COLO668 (cell line): ENCODE measurements around the gene GALNT10.

Experiments used
- DNase-seq: peaks from one replicate; lab custom pipeline; 2025; ENCODE audit not compliant: unreplicated experiment; lab: John Stamatoyannopoulos, UW

Gene GALNT10

DNA sequence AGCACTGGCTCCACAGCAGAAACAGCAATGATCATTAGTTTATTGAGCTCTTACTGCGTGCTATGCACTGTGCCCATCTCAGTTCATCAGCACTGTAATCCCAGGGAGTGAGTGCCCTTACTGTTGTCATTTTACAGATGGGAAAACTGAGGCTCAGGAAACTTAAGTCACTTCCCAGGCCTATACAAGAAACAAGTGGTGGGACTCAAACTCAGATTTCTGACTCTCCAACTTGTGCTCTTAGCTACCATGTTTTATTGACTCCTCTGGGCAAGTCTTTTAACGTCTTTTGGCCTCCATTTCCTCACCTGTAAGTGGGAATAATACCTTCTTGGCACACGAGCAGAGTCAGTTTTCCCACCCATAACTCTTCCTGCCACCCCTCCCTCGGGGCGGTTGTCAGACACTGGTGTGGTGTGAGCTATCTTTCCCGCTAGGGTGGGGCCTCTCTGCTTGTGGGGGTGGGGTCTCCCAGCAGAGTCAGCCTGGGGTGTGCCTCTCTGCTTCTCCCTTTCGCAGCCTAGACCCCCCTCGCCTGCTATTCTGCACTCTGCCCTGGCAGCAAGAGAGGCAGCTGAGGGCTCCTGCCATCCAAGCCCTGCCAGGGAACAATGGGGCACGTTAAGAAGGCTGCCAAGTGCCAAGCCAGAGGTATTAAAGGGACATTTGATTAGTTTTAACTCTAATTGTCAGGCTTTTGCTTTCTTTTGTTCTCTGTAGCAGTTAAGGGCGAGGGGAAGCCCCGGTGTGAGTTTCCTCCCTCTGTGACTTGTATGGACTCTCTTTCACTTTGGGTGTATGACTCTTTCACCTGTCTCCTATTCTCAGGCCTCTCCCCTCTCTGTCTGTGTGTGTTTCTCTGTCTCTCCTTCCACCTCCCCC is 12.1 kb downstream of the GALNT10 start:
- no peak for DNase-seq

DNA sequence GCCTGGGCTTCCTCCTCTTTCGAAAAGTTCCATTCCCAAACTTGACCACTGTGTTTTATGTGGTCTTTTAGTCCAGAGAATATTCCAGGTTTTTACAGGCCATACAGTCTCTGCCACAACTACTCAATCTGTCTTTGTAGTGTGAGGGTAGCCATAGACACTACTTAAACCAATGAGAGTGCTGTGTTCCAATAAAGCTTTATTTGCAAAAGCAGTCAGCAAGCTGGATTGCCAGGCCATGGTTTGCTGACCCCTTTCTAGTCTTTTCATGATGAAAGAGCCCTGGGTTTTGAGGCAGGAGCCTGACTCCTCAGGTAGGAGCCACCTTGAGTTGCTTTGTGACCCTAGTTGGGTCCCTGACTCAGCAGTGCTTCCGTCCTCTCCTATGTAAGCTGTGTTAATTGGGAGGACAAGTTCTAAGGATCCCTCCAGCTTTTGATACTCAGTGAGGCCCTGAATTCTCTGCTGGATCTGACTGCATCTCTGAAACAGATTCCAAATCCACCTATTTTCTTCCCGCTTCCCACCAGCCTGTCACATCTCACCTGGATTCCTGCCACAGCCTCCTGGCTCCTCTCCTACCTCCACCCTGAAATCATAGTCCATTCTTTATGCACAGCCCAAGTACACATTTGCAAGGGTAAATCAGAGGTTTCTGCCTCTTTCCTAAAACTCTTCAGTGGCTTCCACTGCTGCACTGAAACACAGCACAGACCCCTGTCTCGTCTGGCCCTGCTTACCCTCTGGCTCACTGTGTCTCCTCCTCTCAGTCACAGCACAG is 13.5 kb downstream of the GALNT10 start:
- no peak for DNase-seq

DNA sequence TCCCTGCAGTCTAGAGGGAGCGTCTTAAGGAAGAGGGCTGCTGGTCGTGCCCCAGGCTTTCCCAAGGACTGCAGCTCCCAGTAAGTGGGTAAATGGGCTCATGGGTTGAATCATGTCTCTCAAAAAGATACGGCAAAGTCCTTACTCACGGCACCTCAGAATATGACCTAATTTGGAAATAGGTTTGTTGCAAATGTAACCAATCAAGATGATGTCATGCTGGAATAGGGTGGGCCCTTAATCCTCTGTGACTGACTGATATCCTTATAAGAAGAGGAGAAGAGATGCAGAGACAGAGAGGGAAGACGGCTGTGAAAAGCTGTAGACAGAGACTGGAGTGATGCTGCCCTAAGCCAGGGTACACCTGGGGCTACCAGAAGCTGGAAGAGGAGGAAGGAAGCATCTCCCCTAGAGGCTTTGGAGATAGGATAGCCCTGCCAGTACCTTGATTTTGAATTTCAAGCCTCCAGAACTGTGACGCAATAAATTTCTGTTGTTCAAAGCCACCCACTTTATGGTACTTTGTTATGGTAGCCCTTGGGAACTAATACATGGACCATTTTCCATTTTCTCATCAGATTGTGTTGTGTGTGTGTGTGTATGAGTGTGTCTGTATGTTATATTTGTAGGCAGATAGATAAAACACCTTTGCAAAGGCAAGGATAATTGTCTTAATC is 15.0 kb downstream of the GALNT10 start:
- no peak for DNase-seq

DNA sequence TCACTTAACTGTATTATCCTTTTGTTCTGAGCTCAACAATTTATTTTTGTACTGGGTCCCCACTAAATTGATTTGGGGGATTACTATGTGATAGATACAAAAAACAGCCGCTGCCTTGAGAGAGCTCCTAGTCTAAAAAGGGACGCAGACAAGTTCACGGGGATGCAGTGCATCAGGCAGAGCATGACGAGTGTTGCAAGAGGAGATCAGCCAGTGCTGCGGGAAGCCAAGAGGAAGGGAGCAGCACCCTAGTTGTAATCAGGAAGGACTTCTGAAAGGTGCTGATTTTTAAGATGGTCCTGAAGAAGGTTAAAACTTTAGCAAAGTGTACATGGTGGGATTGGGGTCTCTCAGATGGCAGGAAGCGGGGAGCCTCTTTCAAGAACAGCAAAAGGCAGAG is 15.8 kb downstream of the GALNT10 start:
- no peak for DNase-seq

DNA sequence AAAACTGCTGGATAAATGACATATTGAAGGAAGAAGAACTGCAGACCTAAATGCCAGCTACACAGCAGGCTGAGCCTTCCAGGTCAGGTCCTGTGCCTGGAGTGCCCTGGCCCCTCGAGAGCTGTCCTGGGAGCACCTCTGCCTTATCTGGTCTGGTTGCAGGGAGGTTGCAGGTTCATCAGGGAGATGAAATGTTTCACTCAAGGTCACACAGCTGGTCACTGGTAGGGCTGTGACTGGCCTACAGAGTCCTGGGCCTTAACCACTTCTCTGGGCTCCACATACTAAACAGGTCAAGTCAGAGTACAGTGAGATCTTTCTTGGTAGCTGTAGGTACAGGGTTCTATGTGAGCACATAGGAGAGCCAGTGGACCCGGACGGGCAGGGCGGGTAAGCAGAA is 16.7 kb downstream of the GALNT10 start:
- DNase-seq, result no peak

DNA sequence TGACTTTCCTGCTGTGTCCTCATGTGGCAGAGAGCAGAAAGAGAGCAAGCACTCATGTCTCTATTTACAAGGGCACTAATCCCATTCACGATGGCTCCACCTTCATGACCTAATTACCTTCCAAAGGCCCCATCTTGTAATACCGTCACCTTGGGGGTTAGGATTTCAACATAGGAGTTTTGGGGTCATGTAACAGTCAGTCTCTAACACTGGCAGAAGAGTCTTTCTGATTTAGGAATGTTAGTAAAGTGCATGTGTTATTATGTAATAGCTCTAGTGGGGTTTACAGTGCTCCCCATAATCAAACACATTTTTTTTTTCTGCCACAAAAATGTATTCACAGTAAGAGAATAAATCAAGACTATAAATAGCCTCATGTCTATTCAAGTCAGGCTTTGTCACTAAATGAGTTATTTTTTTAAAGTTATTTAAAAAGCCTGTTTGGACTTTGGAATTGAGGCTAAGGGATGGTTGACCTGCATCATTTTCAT is 19.1 kb downstream of the GALNT10 start:
- DNase-seq, result no peak

DNA sequence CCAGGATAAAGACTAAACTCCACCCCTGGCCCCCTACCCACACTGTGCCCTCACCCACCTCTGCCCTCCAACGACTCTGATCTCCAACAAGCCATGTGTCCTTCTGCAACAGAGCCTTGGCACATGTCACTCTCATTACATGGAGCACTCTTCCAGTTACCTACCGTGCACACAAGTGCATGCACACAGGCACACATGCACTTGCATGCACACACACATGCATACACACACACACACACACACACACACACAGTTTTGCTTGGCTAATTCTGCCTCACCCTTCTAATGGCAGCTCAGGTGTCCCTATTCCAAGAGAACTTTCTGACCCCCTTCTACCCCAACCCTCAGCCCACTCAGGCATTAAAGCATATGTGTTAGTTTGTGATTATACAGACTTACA is 19.6 kb downstream of the GALNT10 start:
- no peak for DNase-seq

DNA sequence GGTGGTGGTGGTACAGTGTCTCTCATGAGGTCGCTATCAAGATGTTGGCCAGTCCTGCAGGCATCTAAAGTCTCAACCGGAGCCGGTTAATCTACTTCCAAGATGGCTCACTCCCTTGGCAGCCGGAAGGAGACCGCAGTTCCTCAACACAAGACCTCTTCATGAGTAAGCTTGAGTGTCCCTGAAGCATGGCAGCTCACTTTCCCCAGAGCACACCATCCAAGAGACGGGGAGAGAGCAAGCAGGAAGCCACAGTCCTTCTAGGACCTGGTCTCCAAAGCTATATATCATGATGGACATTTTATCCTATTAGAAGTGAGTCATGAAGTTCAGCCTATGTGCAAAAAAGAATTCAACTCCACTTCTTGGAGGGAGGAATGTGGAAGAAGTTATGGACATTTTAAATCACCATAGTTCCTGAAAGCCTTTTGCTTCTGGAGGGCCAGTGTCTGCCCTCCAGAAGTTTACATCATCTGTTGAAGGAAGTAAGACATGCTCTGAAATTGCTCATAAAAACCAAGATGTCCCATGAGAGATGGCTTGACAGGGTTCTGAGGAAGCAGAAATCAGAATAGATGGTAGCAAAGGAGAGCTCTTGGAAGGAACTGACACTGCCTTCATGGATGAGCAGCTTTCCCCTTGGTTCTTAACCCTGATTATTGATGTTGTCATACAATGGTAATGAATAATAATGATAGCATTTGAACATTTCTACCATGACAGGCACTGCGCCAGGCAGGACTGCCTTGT is 21.3 kb downstream of the GALNT10 start:
- DNase-seq, result no peak

DNA sequence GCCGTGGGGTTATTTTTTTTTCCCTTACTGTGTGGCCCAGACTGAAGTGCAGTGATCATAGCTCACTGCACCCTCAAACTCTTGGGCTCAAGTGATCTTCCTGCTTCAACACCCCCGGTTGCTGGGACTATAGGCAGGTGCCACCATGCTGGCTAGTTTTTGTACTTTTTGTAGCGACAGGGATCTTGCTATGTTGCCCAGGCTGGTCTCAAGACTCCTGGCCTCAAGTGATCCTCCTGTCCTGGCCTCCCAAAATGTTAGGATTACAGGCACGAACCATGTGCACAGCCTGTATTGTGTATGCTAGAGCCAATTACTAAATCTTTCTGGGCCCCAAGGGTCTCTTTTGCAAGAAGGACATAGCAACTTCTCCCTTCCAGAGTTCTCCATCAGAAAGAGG is 23.1 kb downstream of the GALNT10 start:
- no peak for DNase-seq

DNA sequence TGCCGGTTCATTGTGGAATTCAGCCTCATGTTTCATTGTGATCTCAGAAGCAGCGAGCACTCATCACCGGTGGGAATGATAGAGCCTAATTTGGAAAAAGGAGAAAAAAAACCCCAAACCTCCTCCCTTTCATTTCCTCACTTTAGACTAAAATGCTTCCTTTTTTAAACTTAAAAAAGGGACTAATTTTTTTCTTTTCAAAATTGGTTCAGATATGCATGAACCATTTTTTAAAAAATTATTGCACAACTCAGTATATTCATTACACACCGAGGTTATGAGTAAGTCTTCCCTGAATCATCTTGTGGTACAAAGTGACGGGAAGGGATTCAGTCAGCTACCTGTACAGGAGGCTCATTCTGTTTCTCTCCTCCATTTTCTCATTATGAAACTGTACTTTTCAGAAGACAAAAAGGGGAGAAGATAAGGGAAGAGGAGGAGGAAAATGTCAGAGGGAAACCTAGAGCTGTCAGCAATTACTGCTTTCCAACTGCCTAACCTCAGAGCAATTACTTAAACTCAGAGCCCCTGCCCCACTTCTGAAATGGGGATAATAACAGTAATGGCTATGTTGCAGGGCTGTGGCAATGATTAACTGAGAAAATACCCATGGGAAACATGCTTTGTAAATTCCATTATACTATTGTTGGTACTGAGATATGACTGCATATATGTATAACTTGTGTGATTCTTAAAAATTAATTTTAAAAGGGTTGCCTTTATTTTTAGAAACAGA is 24.0 kb downstream of the GALNT10 start:
- no peak for DNase-seq

DNA sequence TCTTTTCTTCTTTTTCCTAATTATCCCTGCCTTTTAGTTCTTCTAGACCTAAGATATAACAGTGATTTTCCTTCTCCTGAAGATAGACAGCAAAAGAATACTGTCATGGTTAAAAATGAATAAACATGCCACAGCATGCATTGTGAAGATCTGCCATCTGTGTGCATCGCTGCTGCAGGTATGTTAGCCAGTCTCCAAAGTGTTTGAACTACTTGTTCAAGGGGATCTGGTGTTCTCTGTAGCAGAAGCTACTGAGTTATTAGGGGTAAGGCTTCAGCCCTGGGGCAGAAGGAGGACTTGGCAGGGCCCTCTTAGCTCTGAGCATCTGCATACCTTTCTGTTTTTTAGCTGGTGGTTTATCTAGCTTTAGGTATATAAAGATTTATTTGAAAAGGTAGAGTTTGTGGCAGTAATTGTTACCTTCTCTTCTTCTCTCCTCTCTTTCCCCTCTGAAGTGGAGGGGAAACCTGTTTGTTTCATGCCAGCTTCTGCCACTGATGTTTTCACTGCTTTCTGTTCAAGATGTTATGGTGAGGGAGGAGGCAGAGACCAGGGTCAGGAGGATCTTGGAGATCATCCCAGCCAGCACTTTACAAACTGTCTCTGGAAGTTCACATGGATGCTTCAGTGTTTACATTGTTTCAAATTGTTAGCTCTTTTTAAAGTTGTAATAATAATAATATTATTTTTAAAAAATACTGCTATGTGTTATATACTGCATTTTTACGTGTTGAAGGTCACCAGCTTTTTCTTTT is 25.2 kb downstream of the GALNT10 start:
- DNase-seq, result no peak

DNA sequence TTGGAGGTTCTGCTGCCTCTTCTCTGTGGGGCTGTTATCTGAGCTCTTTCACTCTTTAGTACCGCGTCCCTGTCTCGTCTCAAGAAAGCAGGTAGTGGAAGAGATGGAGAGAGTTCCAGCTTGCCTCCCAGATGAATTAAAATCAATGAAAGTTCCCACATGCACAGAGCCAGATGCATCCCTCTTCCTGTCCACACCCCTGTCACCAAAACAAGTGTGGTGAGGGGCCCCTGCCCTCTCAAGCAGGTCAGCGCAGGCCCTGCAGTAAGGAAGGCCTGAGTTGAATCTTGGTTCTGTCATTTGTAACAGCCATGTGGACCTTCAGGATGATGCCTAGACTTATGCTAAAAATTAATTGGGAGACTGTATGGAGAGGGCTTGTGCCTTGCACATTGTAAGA is 26.9 kb downstream of the GALNT10 start:
- no peak for DNase-seq

DNA sequence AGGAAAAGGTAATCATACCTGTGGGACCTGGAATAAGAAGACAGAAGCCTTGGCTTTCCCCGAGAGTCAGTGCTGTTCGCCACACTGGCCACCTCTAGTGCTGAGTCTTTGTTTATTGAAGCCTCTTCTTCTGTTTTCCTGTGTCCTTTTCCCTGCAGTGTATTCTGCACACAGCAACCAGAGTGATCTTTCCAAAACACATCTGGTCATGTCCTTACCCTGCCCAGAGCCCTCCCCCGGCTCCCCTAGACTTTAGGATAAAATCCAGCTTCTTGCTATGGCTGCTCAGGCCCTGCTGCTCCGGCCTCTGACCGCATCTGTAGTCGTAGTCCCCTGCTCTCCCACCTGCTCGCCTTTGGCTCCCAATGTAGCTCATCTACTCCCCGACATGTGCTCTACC is 28.3 kb downstream of the GALNT10 start:
- DNase-seq, result no peak

DNA sequence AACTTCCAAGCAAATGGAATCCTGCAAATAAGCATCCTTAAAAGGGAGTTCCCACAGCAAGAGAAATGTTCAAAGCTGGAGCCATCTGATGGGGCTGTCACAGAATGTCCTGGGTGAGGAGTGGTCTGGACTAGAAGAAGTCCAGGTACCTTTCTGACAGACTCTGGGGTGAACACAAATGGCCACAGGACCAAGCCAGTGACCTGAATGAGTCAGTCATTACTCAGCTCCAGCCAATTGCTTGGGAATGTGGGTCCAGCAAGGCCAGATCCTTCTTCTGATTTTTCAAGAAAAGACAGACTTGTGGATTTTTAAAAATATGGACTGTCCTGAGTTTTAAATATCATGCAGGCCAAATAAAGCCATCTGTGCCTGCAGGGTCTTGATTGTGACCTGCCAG is 30.1 kb downstream of the GALNT10 start:
- no peak for DNase-seq

DNA sequence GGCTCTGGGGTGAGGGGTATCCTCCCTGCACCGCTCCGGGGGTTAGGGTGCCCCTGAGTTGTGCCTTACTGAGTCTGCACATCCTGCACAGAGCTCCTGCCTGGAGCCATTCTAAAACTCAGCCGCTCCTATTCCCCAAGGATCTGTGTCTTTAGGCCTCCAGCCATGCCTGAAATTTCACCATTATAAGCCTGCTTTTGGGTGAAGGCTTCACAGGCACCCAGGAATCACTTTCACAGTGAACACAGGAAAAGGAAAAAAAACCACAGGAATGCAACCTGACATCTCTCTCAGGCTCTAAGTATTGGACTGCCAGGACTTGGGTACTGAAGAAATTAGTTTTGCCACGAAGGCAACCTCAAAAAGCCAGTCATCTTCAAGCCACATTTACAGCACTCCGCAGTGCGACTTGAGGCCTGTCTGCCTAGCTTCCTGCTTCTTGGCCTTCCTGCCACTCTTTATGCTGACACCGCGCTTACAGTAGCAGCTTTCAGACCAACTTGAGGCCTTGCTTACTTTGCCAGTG is 30.9 kb downstream of the GALNT10 start:
- DNase-seq, result no peak

DNA sequence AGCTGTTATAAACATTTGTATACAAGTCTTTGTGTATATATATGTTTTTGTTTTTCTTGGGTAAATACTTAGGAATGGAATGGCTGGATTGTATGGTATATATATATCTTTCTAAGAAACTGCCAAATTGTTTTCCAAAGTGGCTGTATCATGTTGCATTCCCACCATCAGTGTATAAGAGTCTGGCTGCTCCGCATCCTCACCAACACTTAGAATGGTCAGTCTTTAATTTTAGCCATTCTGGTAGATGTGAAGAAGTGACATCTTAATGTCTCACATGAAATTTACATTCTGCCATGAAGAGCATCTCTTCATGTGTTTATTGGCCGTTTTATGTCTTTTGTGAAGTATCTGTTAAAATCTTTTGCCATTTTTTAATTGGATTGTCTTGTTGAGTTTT is 31.9 kb downstream of the GALNT10 start:
- DNase-seq, result no peak

DNA sequence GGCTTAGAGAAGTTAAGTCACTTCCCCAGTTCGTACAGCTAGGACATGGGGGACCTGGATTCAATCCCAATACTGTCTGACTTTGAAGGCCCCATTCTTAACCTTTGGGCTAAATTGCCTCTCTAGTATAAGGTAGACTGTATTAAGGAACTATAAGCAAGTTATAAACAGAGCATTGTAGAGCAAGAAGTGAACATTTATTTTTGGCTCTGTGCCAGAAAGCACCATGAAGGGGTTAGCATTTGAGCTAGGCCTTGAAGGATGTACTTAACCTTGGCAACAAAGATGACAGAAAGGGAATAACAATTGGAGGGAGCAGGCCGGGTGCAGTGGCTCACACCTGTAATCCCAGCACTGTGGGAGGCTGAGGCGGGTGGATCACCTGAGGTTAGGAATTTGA is 32.8 kb downstream of the GALNT10 start:
- no peak for DNase-seq

DNA sequence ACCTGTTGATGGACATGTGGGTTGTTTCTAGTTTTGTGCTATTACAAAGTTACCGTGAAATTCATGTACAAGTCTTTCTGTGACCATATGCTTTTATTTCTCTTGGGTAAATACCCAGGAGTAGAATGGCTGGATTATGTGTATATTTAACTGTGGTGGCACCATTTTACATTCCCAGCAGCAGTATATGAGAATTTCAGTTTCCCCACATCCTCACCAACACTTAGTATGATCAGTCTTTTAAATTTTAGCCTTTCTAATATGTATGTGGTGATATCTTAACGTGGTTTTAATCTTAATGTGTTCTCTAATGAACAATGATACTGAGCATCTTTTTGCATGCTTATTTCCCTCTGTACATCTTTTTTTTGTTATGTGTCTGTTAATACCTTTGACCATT is 36.6 kb downstream of the GALNT10 start:
- DNase-seq, result no peak

DNA sequence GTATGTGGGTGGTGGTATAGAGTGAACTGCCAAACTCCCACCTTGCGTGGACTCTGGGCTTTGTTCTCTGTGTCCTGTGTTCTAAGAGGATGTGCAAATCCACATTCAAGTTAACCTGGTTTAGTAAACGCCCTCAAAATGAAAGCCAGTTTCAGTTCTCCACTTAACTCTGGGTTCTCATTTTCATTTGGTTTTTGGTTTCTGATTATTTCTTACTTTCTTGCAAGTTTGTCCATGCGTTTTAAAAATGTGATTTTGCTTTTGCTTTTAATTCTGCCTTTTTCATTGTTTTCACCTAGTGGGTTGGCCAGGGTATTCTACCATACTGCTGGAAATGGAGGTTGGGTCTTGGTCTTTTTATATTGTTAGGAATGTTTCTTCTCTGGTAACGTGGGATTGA is 38.2 kb downstream of the GALNT10 start:
- no peak for DNase-seq
